Stimulated activated CD4-positive, alpha-beta T cell treated with anti-CD3 and anti-CD28 coated beads, TNF-alpha, amount 100 ng/mL, for 1 hour (primary cell): ENCODE data around the gene SYNGR3.
A peak's percentile ranks its signal among the peaks of the same experiment; 100 is the strongest.
"Not testable (repeated sequence)": the region's sequence is repeated elsewhere in the genome, so short reads cannot be mapped to it uniquely, and the experiment has no call there.

Experiments
- DNase-seq, 3 donors: peaks; one replicate each; pipeline ENCODE4 v3.0.0-alpha.2; 2020; ENCODE audit warnings: low read depth in 3 of 3, low spot score in 1 of 3

SYNGR3 gene

GRCh38 chr16:2007081-2007836 lies 17.5 kb downstream of the SYNGR3 start:
- DNase-seq, result no peak

GRCh38 chr16:2008009-2008526 lies 18.3 kb downstream of the SYNGR3 start:
- no peak for DNase-seq

- DNase-seq, result no peak
These were observed 18.9 kb downstream of the SYNGR3 start for GRCh38 chr16:2008631-2009163.

GRCh38 chr16:2009164-2009711 lies 19.5 kb downstream of the SYNGR3 start:
- no peak for DNase-seq

GRCh38 chr16:2009791-2010510 lies 20.2 kb downstream of the SYNGR3 start, which contains the start of gene ZNF598:
ZNF598 (minus strand) TSS chr16:2009821.
- peak; percentile 22 to 74 (median 52) for DNase-seq

GRCh38 chr16:2011726-2012125 lies 22.0 kb downstream of the SYNGR3 start:
- DNase-seq, result not testable (repeated sequence)

GRCh38 chr16:2013527-2013926 lies 23.8 kb downstream of the SYNGR3 start:
- no peak for DNase-seq

GRCh38 chr16:2015117-2015946 lies 25.6 kb downstream of the SYNGR3 start:
- no peak for DNase-seq

- no peak for DNase-seq
These were observed 26.1 kb downstream of the SYNGR3 start for GRCh38 chr16:2015947-2016208.

GRCh38 chr16:2016407-2016922 lies 26.7 kb downstream of the SYNGR3 start:
- no peak for DNase-seq

GRCh38 chr16:2019518-2019920 lies 29.7 kb downstream of the SYNGR3 start, which contains the start of gene NPW:
NPW (plus strand) TSS chr16:2019785.
- DNase-seq, result peak in 1 of 3 donors; percentile 21

GRCh38 chr16:2019921-2020831 lies 30.4 kb downstream of the SYNGR3 start:
- DNase-seq, result no peak

GRCh38 chr16:2022723-2023091 lies 32.9 kb downstream of the SYNGR3 start:
- no peak for DNase-seq

GRCh38 chr16:2023092-2024031 lies 33.6 kb downstream of the SYNGR3 start:
- peak; percentile 86 to 99 (median 97) for DNase-seq

- no peak for DNase-seq
These were observed 34.3 kb downstream of the SYNGR3 start for GRCh38 chr16:2024032-2024420.

- no peak for DNase-seq
These were observed 35.5 kb downstream of the SYNGR3 start for GRCh38 chr16:2025251-2025650.

- DNase-seq, result no peak
These were observed 36.2 kb downstream of the SYNGR3 start for GRCh38 chr16:2025878-2026460.

GRCh38 chr16:2026461-2027023 lies 36.8 kb downstream of the SYNGR3 start, which contains the start of gene NHERF2:
NHERF2 (plus strand) TSS chr16:2026902; CDS start chr16:2027006, 104 bp downstream.
- DNase-seq, result no peak
